WTC11 (cell line): ENCODE measurements around the gene ITGB3.

Source experiments
- CTCF ChIP-seq: fragments of 200-600 bp; IDR thresholded peaks from 2 replicates; pipeline ENCODE4 v1.8.0; 2022; ENCODE audit warnings: antibody characterized with exemption
- E2F5 ChIP-seq: sonication (generic); formaldehyde crosslinking; IDR thresholded peaks from 2 replicates; pipeline ENCODE4 v1.8.1; 2022; ENCODE audit warnings: mild to moderate bottlenecking, moderate library complexity, missing genetic modification reagents
- NFE2L1 ChIP-seq: sonication (generic); formaldehyde crosslinking; IDR thresholded peaks from 2 replicates; pipeline ENCODE4 v1.8.1; 2023; ENCODE audit warnings: missing genetic modification reagents
- PREB ChIP-seq: sonication (generic); formaldehyde crosslinking; IDR thresholded peaks from 2 replicates; pipeline ENCODE4 v1.8.1; 2022; ENCODE audit warnings: mild to moderate bottlenecking, missing genetic modification reagents, moderate library complexity, borderline replicate concordance
- ZNF416 ChIP-seq: fragments of 250-450 bp; sonication (Bioruptor Pico); IDR thresholded peaks from 2 replicates; pipeline ENCODE4 v1.9.0; 2021; ENCODE audit warnings: mild to moderate bottlenecking, inconsistent platforms

GRCh38 chr17:47257651-47258339, 4.2 kb downstream of the ITGB3 start:
- TF ChIP-seq E2F5 (CRISPR knock-in tag): no peak
- no peak for TF ChIP-seq NFE2L1 (CRISPR knock-in tag)
- no peak for TF ChIP-seq CTCF
- TF ChIP-seq ZNF416 (CRISPR knock-in tag): no peak
- no peak for TF ChIP-seq PREB (CRISPR knock-in tag)
